ENCODE data around the gene IDH3A. TPM values are rescaled to one million over a fixed set of nuclear protein-coding genes. Genes with fewer than 3 reads are reported as not detected.
A peak's percentile ranks its signal among the peaks of the same experiment; 100 is the strongest.

The IDH3A gene
- total and polyA plus RNA-seq, 2 donors (not counting 1 experiment from before 2014, with no cell fraction given): 24.9 to 65.0 TPM

GRCh38 chr15:78195735-78196201 lies 46.6 kb downstream of the IDH3A start:
- Histone ChIP-seq H3K4me2 (ENCODE audit: extremely low read depth, insufficient read depth, low read length) (no peak overlapping the region), H3K4me1 (ENCODE audit: control insufficient read depth, extremely low read depth, insufficient read depth, low read length) (no peaks in the 10 kb centered on the region), H3K9me3 (ENCODE audit: control insufficient read depth, insufficient read depth, low read depth, low read length) (no peaks in the 10 kb centered on the region)

GRCh38 chr15:78197632-78198031 lies 48.5 kb downstream of the IDH3A start:
- no peaks in the 10 kb centered on the region for H3K9me3 ChIP-seq (ENCODE audit: control insufficient read depth, insufficient read depth, low read depth, low read length)

More at GRCh38 chr15:78195735-78196201, 46.6 kb downstream of the IDH3A start:
- Histone ChIP-seq H3K36me3 (ENCODE audit: control insufficient read depth, insufficient read depth, low read length) (no peaks in the 10 kb centered on the region), H3K27me3 (ENCODE audit: control insufficient read depth, insufficient read depth, low read length) (peaks cover 2% of the 10 kb centered on the region), H4K20me1 (ENCODE audit: control insufficient read depth, extremely low read depth, insufficient read depth, low read length) (no peaks in the 10 kb centered on the region), H3K79me2 (ENCODE audit: control insufficient read depth, insufficient read depth, low read length) (no peaks in the 10 kb centered on the region), H3K4me3 (replicated peaks in 1 of 4; ENCODE audit: control extremely low read depth in 1 of 4, insufficient read depth in 1 of 4, low read depth in 3 of 4, low read length in 4 of 4) (no peak overlapping the region), H3K9ac (ENCODE audit: insufficient read depth, low read length) (no peak overlapping the region), H2AFZ (ENCODE audit: low read length) (no peak overlapping the region), H3K27ac (ENCODE audit: insufficient read depth, low read length) (no peak overlapping the region)
- peak; percentile 34 to 43 for TF ChIP-seq CTCF (conservative IDR thresholded peaks at IDR 0.05 in 1 of 2, IDR thresholded peaks at IDR 0.05 in 1 of 2; ENCODE audit: low read depth in 1 of 2, low read length in 2 of 2)
- no peak for TF ChIP-seq EZH2 (IDR thresholded peaks at IDR 0.05; ENCODE audit: low read length, missing control alignments)
- DNase-seq (ENCODE audit: low read depth in 2 of 2): no peak

GRCh38 chr15:78200276-78200930 lies 51.2 kb downstream of the IDH3A start:
- H2AFZ ChIP-seq (ENCODE audit: low read length): no peak overlapping the region
- no peak overlapping the region for H3K4me2 ChIP-seq (ENCODE audit: extremely low read depth, insufficient read depth, low read length)
- peaks cover 9% of the 10 kb centered on the region for H3K27me3 ChIP-seq (ENCODE audit: control insufficient read depth, insufficient read depth, low read length)
- no peaks in the 10 kb centered on the region for H3K36me3 ChIP-seq (ENCODE audit: control insufficient read depth, insufficient read depth, low read length)
- no peak overlapping the region for H3K4me3 ChIP-seq (replicated peaks in 1 of 4; ENCODE audit: control extremely low read depth in 1 of 4, insufficient read depth in 1 of 4, low read depth in 3 of 4, low read length in 4 of 4)
- no peak for DNase-seq (ENCODE audit: low read depth in 2 of 2)
- no peaks in the 10 kb centered on the region for H4K20me1 ChIP-seq (ENCODE audit: control insufficient read depth, extremely low read depth, insufficient read depth, low read length)
- H3K27ac ChIP-seq (ENCODE audit: insufficient read depth, low read length): no peak overlapping the region
- no peak overlapping the region for H3K9ac ChIP-seq (ENCODE audit: insufficient read depth, low read length)
- H3K9me3 ChIP-seq (ENCODE audit: control insufficient read depth, insufficient read depth, low read depth, low read length): no peaks in the 10 kb centered on the region
- no peak for TF ChIP-seq CTCF (conservative IDR thresholded peaks at IDR 0.05 in 1 of 2, IDR thresholded peaks at IDR 0.05 in 1 of 2; ENCODE audit: low read depth in 1 of 2, low read length in 2 of 2)
- no peak for TF ChIP-seq EZH2 (IDR thresholded peaks at IDR 0.05; ENCODE audit: low read length, missing control alignments)
- no peaks in the 10 kb centered on the region for H3K79me2 ChIP-seq (ENCODE audit: control insufficient read depth, insufficient read depth, low read length)
- no peaks in the 10 kb centered on the region for H3K4me1 ChIP-seq (ENCODE audit: control insufficient read depth, extremely low read depth, insufficient read depth, low read length)

More at GRCh38 chr15:78197632-78198031, 48.5 kb downstream of the IDH3A start:
- H2AFZ ChIP-seq (ENCODE audit: low read length): no peak overlapping the region
- DNase-seq (ENCODE audit: low read depth in 2 of 2): no peak
- no peak overlapping the region for H3K9ac ChIP-seq (ENCODE audit: insufficient read depth, low read length)
- TF ChIP-seq CTCF (conservative IDR thresholded peaks at IDR 0.05 in 1 of 2, IDR thresholded peaks at IDR 0.05 in 1 of 2; ENCODE audit: low read depth in 1 of 2, low read length in 2 of 2) (no peak), EZH2 (IDR thresholded peaks at IDR 0.05; ENCODE audit: low read length, missing control alignments) (no peak)
- H3K4me2 ChIP-seq (ENCODE audit: extremely low read depth, insufficient read depth, low read length): no peak overlapping the region
- H3K27me3 ChIP-seq (ENCODE audit: control insufficient read depth, insufficient read depth, low read length): peaks cover 2% of the 10 kb centered on the region
- H3K4me1 ChIP-seq (ENCODE audit: control insufficient read depth, extremely low read depth, insufficient read depth, low read length): no peaks in the 10 kb centered on the region
- H3K4me3 ChIP-seq (replicated peaks in 1 of 4; ENCODE audit: control extremely low read depth in 1 of 4, insufficient read depth in 1 of 4, low read depth in 3 of 4, low read length in 4 of 4): no peak overlapping the region
- H3K36me3 ChIP-seq (ENCODE audit: control insufficient read depth, insufficient read depth, low read length): no peaks in the 10 kb centered on the region
- H3K27ac ChIP-seq (ENCODE audit: insufficient read depth, low read length): no peak overlapping the region
- no peaks in the 10 kb centered on the region for H4K20me1 ChIP-seq (ENCODE audit: control insufficient read depth, extremely low read depth, insufficient read depth, low read length)
- H3K79me2 ChIP-seq (ENCODE audit: control insufficient read depth, insufficient read depth, low read length): no peaks in the 10 kb centered on the region

Measured in fibroblast of lung (primary cell).